ENCODE measurements around the gene ZDHHC1. TPM values are rescaled to one million over a fixed set of nuclear protein-coding genes. Genes with fewer than 3 reads are reported as not detected.
A peak's percentile ranks its signal among the peaks of the same experiment; 100 is the strongest.

ZDHHC1 gene
- total RNA-seq, 2 donors from 2014 or later, result 1.6 to 2.0 TPM

- peak overlapping the region in 1 of 2 donors; percentile 76 for H3K27ac Mint-ChIP-seq
- H3K4me1 Mint-ChIP-seq (ENCODE audit: low read depth in 2 of 2), result peaks cover 18 to 44% of the 10 kb centered on the region in 2 donors
- no peak for DNase-seq (ENCODE audit: low spot score)
- no peaks in the 10 kb centered on the region for H3K27me3 Mint-ChIP-seq
- no peak for ATAC-seq
- H3K36me3 Mint-ChIP-seq, result no peaks in the 10 kb centered on the region
- H3K4me3 Mint-ChIP-seq, result no peak overlapping the region
- H3K9me3 Mint-ChIP-seq, result no peaks in the 10 kb centered on the region
Measured at GRCh38 chr16:67454852-67455251, 38.6 kb upstream of the ZDHHC1 start.

GRCh38 chr16:67454104-67454503 lies 37.8 kb upstream of the ZDHHC1 start:
- ATAC-seq (no peak), DNase-seq (ENCODE audit: low spot score) (no peak)
- H3K27ac Mint-ChIP-seq, result peak overlapping the region in 1 of 2 donors; percentile 76
- H3K36me3 Mint-ChIP-seq, result no peaks in the 10 kb centered on the region
- no peak overlapping the region for H3K4me3 Mint-ChIP-seq
- H3K27me3 Mint-ChIP-seq, result no peaks in the 10 kb centered on the region
- H3K9me3 Mint-ChIP-seq, result no peaks in the 10 kb centered on the region
- H3K4me1 Mint-ChIP-seq (ENCODE audit: low read depth in 2 of 2), result peaks cover 18 to 51% of the 10 kb centered on the region in 2 donors

GRCh38 chr16:67451704-67452435 lies 35.6 kb upstream of the ZDHHC1 start:
- Mint-ChIP-seq H3K4me1 (ENCODE audit: low read depth in 2 of 2) (peaks cover 11 to 42% of the 10 kb centered on the region in 2 donors), H3K36me3 (no peaks in the 10 kb centered on the region), H3K27me3 (no peaks in the 10 kb centered on the region), H3K27ac (no peak overlapping the region), H3K4me3 (no peak overlapping the region), H3K9me3 (no peaks in the 10 kb centered on the region)
- DNase-seq (ENCODE audit: low spot score) (no peak), ATAC-seq (no peak)

DNA sequence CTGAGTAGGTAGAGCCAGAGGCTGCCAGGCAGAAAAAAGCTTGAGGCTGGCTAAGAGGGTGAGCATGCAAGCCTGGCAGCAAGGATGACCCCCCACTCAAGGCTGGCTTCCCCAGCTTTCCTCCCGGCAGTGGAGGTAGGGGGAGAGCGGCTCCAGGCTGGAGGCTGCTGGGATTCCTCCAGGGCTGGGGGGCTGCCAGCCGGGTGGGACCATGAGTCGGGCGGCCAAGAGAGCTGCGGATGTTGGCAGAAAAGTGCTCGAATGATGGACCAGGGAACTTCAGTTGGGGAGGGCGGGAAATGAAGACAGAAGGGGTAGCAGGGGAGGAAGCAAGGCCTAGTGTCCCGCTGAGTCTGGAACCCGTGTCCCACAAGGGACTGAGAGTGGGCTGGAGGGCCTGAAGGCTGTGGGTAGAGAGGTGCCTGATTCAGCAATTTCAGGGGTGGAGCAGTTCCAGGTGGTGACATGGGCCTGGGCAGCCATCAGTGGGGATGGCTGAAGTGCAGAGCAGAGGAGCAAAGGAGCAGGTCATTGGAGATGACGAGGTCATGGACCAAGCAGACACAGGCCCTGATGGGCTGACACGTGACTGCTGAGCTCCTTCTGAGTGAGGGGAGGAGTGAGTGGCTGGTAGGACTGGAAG lies 34.9 kb upstream of the ZDHHC1 start:
- Mint-ChIP-seq H3K27ac (no peak overlapping the region), H3K4me3 (no peak overlapping the region), H3K27me3 (no peaks in the 10 kb centered on the region), H3K9me3 (no peaks in the 10 kb centered on the region), H3K4me1 (ENCODE audit: low read depth in 2 of 2) (peaks cover 11 to 42% of the 10 kb centered on the region in 2 donors), H3K36me3 (no peaks in the 10 kb centered on the region)
- no peak for DNase-seq (ENCODE audit: low spot score)
- no peak for ATAC-seq

- Mint-ChIP-seq H3K36me3 (no peaks in the 10 kb centered on the region), H3K4me1 (ENCODE audit: low read depth in 2 of 2) (peaks cover 3 to 39% of the 10 kb centered on the region in 2 donors)
Measured at GRCh38 chr16:67449739-67450138, 33.5 kb upstream of the ZDHHC1 start.

GRCh38 chr16:67449336-67449735 lies 33.1 kb upstream of the ZDHHC1 start:
- Mint-ChIP-seq H3K27ac (no peak overlapping the region), H3K4me1 (ENCODE audit: low read depth in 2 of 2) (peaks cover 0 to 38% of the 10 kb centered on the region in 2 donors), H3K4me3 (no peak overlapping the region), H3K9me3 (no peaks in the 10 kb centered on the region), H3K27me3 (no peaks in the 10 kb centered on the region), H3K36me3 (no peaks in the 10 kb centered on the region)
- ATAC-seq (no peak), DNase-seq (ENCODE audit: low spot score) (no peak)

More at GRCh38 chr16:67449739-67450138, 33.5 kb upstream of the ZDHHC1 start:
- H3K27me3 Mint-ChIP-seq, result no peaks in the 10 kb centered on the region
- DNase-seq (ENCODE audit: low spot score) (no peak), ATAC-seq (no peak)
- H3K9me3 Mint-ChIP-seq, result no peaks in the 10 kb centered on the region
- H3K27ac Mint-ChIP-seq, result no peak overlapping the region
- no peak overlapping the region for H3K4me3 Mint-ChIP-seq

DNA sequence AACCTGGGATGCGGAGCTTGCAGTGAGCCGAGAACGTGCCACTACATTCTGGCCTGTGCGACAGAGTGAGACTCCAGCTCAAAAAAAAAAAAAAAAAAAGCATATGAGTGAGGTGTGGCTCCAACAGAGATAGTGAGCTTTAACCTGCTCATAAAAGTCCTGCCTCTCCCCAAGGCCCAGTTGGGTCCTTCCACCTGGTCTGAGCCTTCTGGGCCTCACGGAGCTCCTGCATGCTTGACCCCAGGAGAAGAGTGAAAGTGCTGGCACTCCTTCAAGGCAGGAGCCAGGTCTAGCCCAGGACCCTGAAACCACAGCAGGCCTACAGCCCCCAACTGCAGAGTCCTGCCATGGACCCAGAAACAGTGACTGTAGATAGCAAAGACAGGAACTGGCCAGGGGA lies 32.3 kb upstream of the ZDHHC1 start:
- H3K4me1 Mint-ChIP-seq (ENCODE audit: low read depth in 2 of 2), result peaks cover 0 to 32% of the 10 kb centered on the region in 2 donors
- no peaks in the 10 kb centered on the region for H3K27me3 Mint-ChIP-seq
- no peaks in the 10 kb centered on the region for H3K9me3 Mint-ChIP-seq
- DNase-seq (ENCODE audit: low spot score), result no peak
- H3K4me3 Mint-ChIP-seq, result no peak overlapping the region
- H3K36me3 Mint-ChIP-seq, result no peaks in the 10 kb centered on the region
- no peak for ATAC-seq
- H3K27ac Mint-ChIP-seq, result no peak overlapping the region

DNA sequence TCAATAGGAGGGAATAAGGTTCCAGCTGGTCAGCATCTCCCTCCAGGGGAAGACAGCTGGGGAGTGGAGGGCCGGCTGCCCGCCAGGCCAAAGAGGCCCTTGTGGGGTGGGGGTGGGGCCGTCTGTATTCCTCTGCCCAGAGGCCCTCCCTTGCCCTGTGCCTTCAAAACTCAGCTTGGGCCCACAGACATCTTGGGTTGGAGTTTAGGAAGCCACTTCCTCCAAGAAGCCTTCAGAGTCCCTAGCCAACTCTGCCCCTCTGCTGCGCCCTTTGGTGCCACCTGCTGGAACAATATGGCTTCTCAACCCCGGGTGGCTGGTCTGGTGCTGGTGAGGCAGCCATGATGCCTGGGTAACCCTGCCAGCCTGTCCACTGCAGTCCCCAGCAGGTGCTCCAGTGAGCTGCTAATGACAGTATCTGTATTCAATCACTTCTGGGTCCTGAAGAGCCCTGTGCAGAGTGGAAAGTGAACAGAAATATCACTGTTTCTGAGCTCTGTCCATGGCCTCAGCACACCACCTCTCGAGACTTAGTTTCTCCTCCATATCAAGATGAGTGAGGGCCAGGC lies 31.3 kb upstream of the ZDHHC1 start:
- H3K36me3 Mint-ChIP-seq, result no peaks in the 10 kb centered on the region
- peaks cover 0 to 33% of the 10 kb centered on the region in 2 donors for H3K4me1 Mint-ChIP-seq (ENCODE audit: low read depth in 2 of 2)
- H3K27ac Mint-ChIP-seq, result no peak overlapping the region
- no peaks in the 10 kb centered on the region for H3K9me3 Mint-ChIP-seq
- H3K4me3 Mint-ChIP-seq, result no peak overlapping the region
- peak; percentile 73 to 78 for ATAC-seq
- H3K27me3 Mint-ChIP-seq, result no peaks in the 10 kb centered on the region
- DNase-seq (ENCODE audit: low spot score), result peak; percentile 70

DNA sequence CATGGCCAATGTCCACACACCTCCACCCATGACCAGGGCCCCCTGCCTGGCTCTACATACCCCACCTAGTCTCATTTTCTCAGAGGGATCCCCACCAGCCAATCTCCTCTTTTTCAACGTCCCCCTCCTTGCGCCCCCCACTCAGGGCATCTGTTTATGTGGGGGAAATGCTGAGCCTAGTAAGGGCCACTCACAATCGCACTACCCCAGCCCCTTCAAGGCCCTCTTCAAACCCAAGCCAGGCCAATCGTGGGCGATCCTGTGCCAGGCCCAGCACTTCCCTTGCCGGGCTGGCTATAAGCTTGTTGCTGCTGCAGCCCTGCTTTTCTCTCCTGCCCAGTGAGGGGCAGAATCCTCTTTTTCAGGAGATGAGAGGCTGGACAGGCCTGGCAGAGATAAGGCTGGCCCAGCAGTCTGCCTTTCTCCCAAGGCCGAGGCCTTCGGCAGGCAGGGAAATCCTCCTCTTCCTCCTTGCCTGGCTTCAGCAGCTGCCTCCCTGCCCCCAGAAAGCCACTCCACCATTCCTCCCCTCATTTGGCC lies 30.8 kb upstream of the ZDHHC1 start:
- H3K4me1 Mint-ChIP-seq (ENCODE audit: low read depth in 2 of 2), result peaks cover 0 to 31% of the 10 kb centered on the region in 2 donors

DNA sequence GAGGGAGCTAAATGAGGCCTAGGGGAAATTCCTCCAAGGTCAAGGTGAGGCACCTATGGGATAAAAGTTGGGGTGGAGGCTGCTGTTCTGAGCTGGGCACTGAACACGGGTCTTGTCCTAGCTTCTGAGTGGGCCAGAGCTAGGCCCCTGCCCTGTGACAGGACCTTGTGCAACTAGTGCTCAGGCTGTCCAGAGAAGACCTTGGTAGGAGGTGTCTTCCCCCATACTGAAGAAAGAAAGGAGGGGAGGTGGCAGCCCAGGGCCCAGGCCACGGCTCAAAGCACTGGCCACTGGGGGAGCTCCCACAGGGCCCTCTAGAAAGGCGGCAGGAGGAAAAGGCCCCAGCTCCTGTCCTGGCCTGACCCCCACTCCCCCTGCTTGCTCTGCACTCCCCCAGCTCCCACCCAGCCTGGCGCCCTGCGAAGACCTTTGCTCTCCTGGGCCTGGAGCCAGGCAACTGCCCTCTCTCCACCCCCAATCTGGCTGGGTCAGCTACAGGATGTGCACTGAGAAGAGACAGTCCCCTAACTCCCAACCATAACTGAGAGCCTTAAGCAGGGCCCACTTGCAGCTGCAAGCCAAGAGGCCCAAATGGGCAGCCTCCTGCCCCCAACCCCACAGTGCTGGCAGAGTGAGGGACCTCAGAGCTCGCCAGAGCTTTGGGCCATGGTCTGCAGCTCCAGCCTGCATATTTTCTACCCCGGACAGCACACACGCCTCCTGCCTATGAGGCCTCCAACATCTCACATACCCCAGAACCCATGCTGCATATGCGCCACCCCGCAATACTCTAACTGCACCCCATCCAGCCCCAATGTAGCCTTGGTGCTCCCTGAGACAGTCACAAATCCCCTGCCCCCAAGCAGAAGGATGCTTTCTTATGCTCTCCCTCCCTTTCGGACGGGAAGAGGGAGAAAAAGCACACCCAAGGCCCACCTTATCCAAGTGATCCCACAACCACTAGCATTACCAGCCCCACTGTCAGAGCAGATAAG lies 29.9 kb upstream of the ZDHHC1 start:
- H3K4me1 Mint-ChIP-seq (ENCODE audit: low read depth in 2 of 2), result peaks cover 0 to 34% of the 10 kb centered on the region in 2 donors
- no peak for DNase-seq (ENCODE audit: low spot score)
- H3K27ac Mint-ChIP-seq, result peak overlapping the region in 1 of 2 donors; percentile 80
- H3K9me3 Mint-ChIP-seq, result no peaks in the 10 kb centered on the region
- no peak overlapping the region for H3K4me3 Mint-ChIP-seq
- no peak for ATAC-seq
- no peaks in the 10 kb centered on the region for H3K27me3 Mint-ChIP-seq
- no peaks in the 10 kb centered on the region for H3K36me3 Mint-ChIP-seq

More for the DNA sequence above, 30.8 kb upstream of the ZDHHC1 start:
- H3K36me3 Mint-ChIP-seq, result no peaks in the 10 kb centered on the region
- no peak overlapping the region for H3K4me3 Mint-ChIP-seq
- peak overlapping the region in 1 of 2 donors; percentile 80 for H3K27ac Mint-ChIP-seq
- H3K27me3 Mint-ChIP-seq, result no peaks in the 10 kb centered on the region
- no peaks in the 10 kb centered on the region for H3K9me3 Mint-ChIP-seq
- ATAC-seq (no peak), DNase-seq (ENCODE audit: low spot score) (no peak)

- Mint-ChIP-seq H3K9me3 (no peaks in the 10 kb centered on the region), H3K36me3 (no peaks in the 10 kb centered on the region), H3K27ac (no peak overlapping the region), H3K27me3 (no peaks in the 10 kb centered on the region), H3K4me1 (ENCODE audit: low read depth in 2 of 2) (peaks cover 0 to 31% of the 10 kb centered on the region in 2 donors), H3K4me3 (no peak overlapping the region)
- ATAC-seq (no peak), DNase-seq (ENCODE audit: low spot score) (no peak)
Measured at GRCh38 chr16:67445441-67445912, 29.2 kb upstream of the ZDHHC1 start.

- no peaks in the 10 kb centered on the region for H3K27me3 Mint-ChIP-seq
- no peak overlapping the region for H3K27ac Mint-ChIP-seq
- peaks cover 0 to 27% of the 10 kb centered on the region in 2 donors for H3K4me1 Mint-ChIP-seq (ENCODE audit: low read depth in 2 of 2)
- ATAC-seq (no peak), DNase-seq (ENCODE audit: low spot score) (no peak)
- H3K9me3 Mint-ChIP-seq, result no peaks in the 10 kb centered on the region
- H3K4me3 Mint-ChIP-seq, result no peak overlapping the region
- no peaks in the 10 kb centered on the region for H3K36me3 Mint-ChIP-seq
Measured at GRCh38 chr16:67445126-67445426, 28.8 kb upstream of the ZDHHC1 start.
